HepG2 (cell line): ENCODE data around the gene CYB5B. TPM values are rescaled to one million over a fixed set of nuclear protein-coding genes. Genes with fewer than 3 reads are reported as not detected.

Experiments
- CBFB ChIP-seq: sonication (generic); formaldehyde crosslinking; IDR thresholded peaks from 2 replicates; pipeline ENCODE4 v1.4.0; 2020; ENCODE audit warnings: missing genetic modification reagents
- HOXD1 ChIP-seq: sonication (generic); formaldehyde crosslinking; IDR thresholded peaks from 2 replicates; pipeline ENCODE4 v1.5.0; 2020; ENCODE audit warnings: missing genetic modification reagents
- KMT2A ChIP-seq: sonication (generic); formaldehyde crosslinking; IDR thresholded peaks from 2 replicates; pipeline ENCODE4 v1.4.0; 2020; ENCODE audit warnings: missing genetic modification reagents
- MXD4 ChIP-seq: IDR thresholded peaks from 2 replicates; pipeline ENCODE4 v1.6.1; 2016; ENCODE audit warnings: mild to moderate bottlenecking, missing biosample characterization, missing genetic modification reagents
- RELA ChIP-seq: sonication (generic); formaldehyde crosslinking; IDR thresholded peaks from 2 replicates; pipeline ENCODE4 v1.4.0; 2020; ENCODE audit warnings: missing genetic modification reagents
- SIX4 ChIP-seq: sonication (generic); formaldehyde crosslinking; IDR thresholded peaks from 2 replicates; pipeline ENCODE4 v1.4.0; 2020; ENCODE audit warnings: missing genetic modification reagents
- TARDBP ChIP-seq: sonication (generic); formaldehyde crosslinking; IDR thresholded peaks from 2 replicates; pipeline ENCODE4 v1.8.0; 2022; ENCODE audit warnings: mild to moderate bottlenecking, missing genetic modification reagents
- YEATS4 ChIP-seq: sonication (generic); formaldehyde crosslinking; IDR thresholded peaks from 2 replicates; pipeline ENCODE4 v1.4.0; 2020; ENCODE audit warnings: missing genetic modification reagents, borderline replicate concordance
- ZNF335 ChIP-seq: sonication (generic); formaldehyde crosslinking; IDR thresholded peaks from 2 replicates; pipeline ENCODE4 v1.4.0; 2020; ENCODE audit warnings: missing genetic modification reagents
- ZNF451 ChIP-seq: sonication (generic); formaldehyde crosslinking; IDR thresholded peaks from 2 replicates; pipeline ENCODE4 v1.5.0; 2020; ENCODE audit warnings: mild to moderate bottlenecking, missing genetic modification reagents
- ZNF549 ChIP-seq: sonication (generic); formaldehyde crosslinking; IDR thresholded peaks from 2 replicates; pipeline ENCODE4 v1.5.0; 2020; ENCODE audit warnings: missing genetic modification reagents
- ZNF572 ChIP-seq: sonication (generic); formaldehyde crosslinking; IDR thresholded peaks from 2 replicates; pipeline ENCODE4 v1.5.1; 2020; ENCODE audit warnings: mild to moderate bottlenecking, missing genetic modification reagents
- polyA plus RNA-seq, 8 experiments: library from polyadenylated mRNA; depleted of rRNA in 3 of 8; stranded (reverse) in 7 of 8; unstranded in 1 of 8; fragments of >200 nt; fragmentation: Illumina TruSeq in 4 of 8; extraction: Trizol in 4 of 8; gene quantifications; 2 replicates each; pipeline versions ENCODE4 v1.2.1 to v1.2.3, GENCODE V29; 2011 to 2016; ENCODE audit warnings: low read depth in 4 of 8, missing spikeins in 1 of 8, mixed read lengths in 1 of 8; ENCODE audit not compliant: insufficient read depth in 1 of 8
- total RNA-seq, 5 experiments: library from RNA; depleted of rRNA; stranded (reverse); fragments of >200 nt; fragmentation: Illumina TruSeq; extraction: Trizol; gene quantifications; 2 replicates each; pipeline ENCODE4 v1.2.3, GENCODE V29; 2016; ENCODE audit warnings: low read depth in 1 of 5
- TF ChIP-seq, protein P1 (sequence below): sonication (generic); formaldehyde crosslinking; IDR thresholded peaks from 2 replicates; pipeline ENCODE4 v1.5.1; 2020; ENCODE audit warnings: missing genetic modification reagents, mild to moderate bottlenecking, borderline replicate concordance
- TF ChIP-seq, protein P2 (sequence below): sonication (generic); formaldehyde crosslinking; IDR thresholded peaks from 2 replicates; pipeline ENCODE4 v1.4.0; 2020; ENCODE audit warnings: missing genetic modification reagents
- TF ChIP-seq, protein P3 (sequence below): sonication (generic); formaldehyde crosslinking; IDR thresholded peaks from 2 replicates; pipeline ENCODE4 v1.8.0; 2022; ENCODE audit warnings: mild to moderate bottlenecking, missing genetic modification reagents, moderate library complexity
- TF ChIP-seq, protein P4 (sequence below): sonication (generic); formaldehyde crosslinking; IDR thresholded peaks from 2 replicates; pipeline ENCODE4 v1.4.0; 2020; ENCODE audit warnings: missing genetic modification reagents, mild to moderate bottlenecking, borderline replicate concordance

The CYB5B gene
- total and polyA plus RNA-seq, 2 of the 13 experiments (the other 11 are each of a cell fraction or from before 2014, with no cell fraction given), result 234 to 432 TPM

DNA sequence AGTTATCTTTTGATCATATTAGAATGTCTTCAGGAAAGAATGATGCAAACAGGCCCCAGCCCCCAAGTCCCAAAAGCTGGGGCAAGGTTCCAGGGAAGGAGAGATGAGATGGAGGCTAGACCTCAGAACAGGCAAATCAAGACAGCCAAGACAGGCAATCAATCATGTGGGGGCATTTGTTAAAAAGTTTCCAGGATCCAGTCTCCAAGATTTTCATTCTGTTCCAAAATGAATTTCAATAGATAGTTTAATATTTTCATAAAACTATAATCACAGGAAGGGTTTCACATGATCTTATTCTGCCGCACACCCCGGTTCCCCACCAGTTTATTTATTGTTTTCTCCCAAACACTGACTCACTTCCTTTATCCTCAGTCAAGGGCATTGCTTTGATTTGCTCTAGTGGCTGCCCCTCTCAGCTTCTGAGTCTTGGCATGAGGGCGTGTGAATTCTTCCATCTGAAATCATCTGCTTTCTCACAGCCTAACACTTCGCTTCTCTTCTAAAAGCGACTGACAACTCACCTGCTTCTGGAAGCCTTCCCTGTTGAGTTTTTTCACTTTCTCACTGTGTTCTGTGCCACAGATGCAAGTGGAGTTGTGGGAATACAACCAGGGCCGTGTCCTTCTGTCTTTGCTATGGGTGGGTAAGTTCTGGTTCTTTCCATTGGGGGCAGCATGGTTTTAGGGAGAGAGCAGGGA is 26.4 kb upstream of the CYB5B start (continued):
- TF ChIP-seq, protein P1, sequence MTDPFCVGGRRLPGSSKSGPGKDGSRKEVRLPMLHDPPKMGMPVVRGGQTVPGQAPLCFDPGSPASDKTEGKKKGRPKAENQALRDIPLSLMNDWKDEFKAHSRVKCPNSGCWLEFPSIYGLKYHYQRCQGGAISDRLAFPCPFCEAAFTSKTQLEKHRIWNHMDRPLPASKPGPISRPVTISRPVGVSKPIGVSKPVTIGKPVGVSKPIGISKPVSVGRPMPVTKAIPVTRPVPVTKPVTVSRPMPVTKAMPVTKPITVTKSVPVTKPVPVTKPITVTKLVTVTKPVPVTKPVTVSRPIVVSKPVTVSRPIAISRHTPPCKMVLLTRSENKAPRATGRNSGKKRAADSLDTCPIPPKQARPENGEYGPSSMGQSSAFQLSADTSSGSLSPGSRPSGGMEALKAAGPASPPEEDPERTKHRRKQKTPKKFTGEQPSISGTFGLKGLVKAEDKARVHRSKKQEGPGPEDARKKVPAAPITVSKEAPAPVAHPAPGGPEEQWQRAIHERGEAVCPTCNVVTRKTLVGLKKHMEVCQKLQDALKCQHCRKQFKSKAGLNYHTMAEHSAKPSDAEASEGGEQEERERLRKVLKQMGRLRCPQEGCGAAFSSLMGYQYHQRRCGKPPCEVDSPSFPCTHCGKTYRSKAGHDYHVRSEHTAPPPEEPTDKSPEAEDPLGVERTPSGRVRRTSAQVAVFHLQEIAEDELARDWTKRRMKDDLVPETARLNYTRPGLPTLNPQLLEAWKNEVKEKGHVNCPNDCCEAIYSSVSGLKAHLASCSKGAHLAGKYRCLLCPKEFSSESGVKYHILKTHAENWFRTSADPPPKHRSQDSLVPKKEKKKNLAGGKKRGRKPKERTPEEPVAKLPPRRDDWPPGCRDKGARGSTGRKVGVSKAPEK (CRISPR knock-in tag), result 0 out of 2 replicates have a peak, but pooled peaks have one; percentile 39
- TF ChIP-seq CBFB (CRISPR knock-in tag), result no peak
- peak; percentile 9; the same call in 1 of the 2 replicates for TF ChIP-seq ZNF451 (CRISPR knock-in tag)
- 0 out of 2 replicates have a peak, but pooled peaks have one; percentile 51 for TF ChIP-seq KMT2A (CRISPR knock-in tag)
- no peak for TF ChIP-seq SIX4 (CRISPR knock-in tag)
- TF ChIP-seq, protein P2, sequence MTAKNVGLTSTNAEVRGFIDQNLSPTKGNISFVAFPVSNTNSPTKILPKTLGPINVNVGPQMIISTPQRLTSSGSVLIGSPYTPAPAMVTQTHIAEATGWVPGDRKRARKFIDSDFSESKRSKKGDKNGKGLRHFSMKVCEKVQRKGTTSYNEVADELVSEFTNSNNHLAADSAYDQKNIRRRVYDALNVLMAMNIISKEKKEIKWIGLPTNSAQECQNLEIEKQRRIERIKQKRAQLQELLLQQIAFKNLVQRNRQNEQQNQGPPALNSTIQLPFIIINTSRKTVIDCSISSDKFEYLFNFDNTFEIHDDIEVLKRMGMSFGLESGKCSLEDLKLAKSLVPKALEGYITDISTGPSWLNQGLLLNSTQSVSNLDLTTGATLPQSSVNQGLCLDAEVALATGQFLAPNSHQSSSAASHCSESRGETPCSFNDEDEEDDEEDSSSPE (CRISPR knock-in tag), result peak; percentile 39; the same call in 1 of the 2 replicates
- TF ChIP-seq ZNF572 (CRISPR knock-in tag), result no peak
- 0 out of 2 replicates have a peak, but pooled peaks have one; percentile 52 for TF ChIP-seq HOXD1 (CRISPR knock-in tag)
- TF ChIP-seq YEATS4 (CRISPR knock-in tag), result peak; percentile 41; the same call in 1 of the 2 replicates
- TF ChIP-seq, protein P3, sequence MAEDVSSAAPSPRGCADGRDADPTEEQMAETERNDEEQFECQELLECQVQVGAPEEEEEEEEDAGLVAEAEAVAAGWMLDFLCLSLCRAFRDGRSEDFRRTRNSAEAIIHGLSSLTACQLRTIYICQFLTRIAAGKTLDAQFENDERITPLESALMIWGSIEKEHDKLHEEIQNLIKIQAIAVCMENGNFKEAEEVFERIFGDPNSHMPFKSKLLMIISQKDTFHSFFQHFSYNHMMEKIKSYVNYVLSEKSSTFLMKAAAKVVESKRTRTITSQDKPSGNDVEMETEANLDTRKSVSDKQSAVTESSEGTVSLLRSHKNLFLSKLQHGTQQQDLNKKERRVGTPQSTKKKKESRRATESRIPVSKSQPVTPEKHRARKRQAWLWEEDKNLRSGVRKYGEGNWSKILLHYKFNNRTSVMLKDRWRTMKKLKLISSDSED, result no peak
- TF ChIP-seq ZNF549 (CRISPR knock-in tag), result no peak
- 0 out of 2 replicates have a peak, but pooled peaks have one; percentile 34 for TF ChIP-seq RELA
- no peak for TF ChIP-seq ZNF335 (CRISPR knock-in tag)
- peak; percentile 74 for TF ChIP-seq TARDBP (CRISPR knock-in tag)
- TF ChIP-seq MXD4 (CRISPR knock-in tag), result peak; percentile 48; the same call in 1 of the 2 replicates
- TF ChIP-seq, protein P4, sequence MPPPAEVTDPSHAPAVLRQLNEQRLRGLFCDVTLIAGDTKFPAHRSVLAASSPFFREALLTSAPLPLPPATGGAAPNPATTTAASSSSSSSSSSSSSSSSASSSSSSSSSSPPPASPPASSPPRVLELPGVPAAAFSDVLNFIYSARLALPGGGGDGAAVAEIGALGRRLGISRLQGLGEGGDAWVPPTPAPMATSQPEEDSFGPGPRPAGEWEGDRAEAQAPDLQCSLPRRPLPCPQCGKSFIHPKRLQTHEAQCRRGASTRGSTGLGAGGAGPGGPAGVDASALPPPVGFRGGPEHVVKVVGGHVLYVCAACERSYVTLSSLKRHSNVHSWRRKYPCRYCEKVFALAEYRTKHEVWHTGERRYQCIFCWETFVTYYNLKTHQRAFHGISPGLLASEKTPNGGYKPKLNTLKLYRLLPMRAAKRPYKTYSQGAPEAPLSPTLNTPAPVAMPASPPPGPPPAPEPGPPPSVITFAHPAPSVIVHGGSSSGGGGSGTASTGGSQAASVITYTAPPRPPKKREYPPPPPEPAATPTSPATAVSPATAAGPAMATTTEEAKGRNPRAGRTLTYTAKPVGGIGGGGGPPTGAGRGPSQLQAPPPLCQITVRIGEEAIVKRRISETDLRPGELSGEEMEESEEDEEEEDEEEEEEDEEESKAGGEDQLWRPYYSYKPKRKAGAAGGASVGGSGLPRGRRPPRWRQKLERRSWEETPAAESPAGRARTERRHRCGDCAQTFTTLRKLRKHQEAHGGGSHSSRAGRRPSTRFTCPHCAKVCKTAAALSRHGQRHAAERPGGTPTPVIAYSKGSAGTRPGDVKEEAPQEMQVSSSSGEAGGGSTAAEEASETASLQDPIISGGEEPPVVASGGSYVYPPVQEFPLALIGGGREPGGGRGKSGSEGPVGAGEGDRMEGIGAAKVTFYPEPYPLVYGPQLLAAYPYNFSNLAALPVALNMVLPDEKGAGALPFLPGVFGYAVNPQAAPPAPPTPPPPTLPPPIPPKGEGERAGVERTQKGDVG (CRISPR knock-in tag), result peak; percentile 69
